Activated CD4-positive, alpha-beta T cell treated with anti-CD3 and anti-CD28 coated beads for 36 hours (primary cell): ENCODE results near the gene IL10RA. TPM values are rescaled to one million over a fixed set of nuclear protein-coding genes. Genes with fewer than 3 reads are reported as not detected.
"Not testable (repeated sequence)": the region's sequence is repeated elsewhere in the genome, so short reads cannot be mapped to it uniquely, and the experiment has no call there.

ENCODE experiments used
- ATAC-seq: fragments of 200-7000 bp; cut with Tn5 transposase; one replicate; pipeline ENCODE4 v1.10.0; 2021; ENCODE audit warnings: mild to moderate bottlenecking, moderate library complexity
- CTCF ChIA-PET: fragments of 350-600 bp; sonication (Branson Sonifier 250); formaldehyde crosslinking; loops from one replicate; lab custom pipeline; 2021; ENCODE audit warnings: antibody characterized with exemption; lab: Charles Lee
- POLR2A ChIA-PET: fragments of 350-600 bp; sonication (Branson Sonifier 250); formaldehyde crosslinking; loops from one replicate; lab custom pipeline; 2021; ENCODE audit warnings: antibody characterized with exemption, inconsistent platforms; lab: Charles Lee
- DNase-seq: peaks from one replicate; pipeline ENCODE4 v3.0.0-alpha.2; 2020
- H3K27ac Mint-ChIP-seq: one replicate; pipeline ENCODE4 v1.8.0; 2021; ENCODE audit warnings: mixed read lengths
- H3K27me3 Mint-ChIP-seq: one replicate; pipeline ENCODE4 v1.8.0; 2021; ENCODE audit warnings: mixed read lengths
- H3K36me3 Mint-ChIP-seq: one replicate; pipeline ENCODE4 v1.8.0; 2021; ENCODE audit warnings: low read depth, mixed read lengths
- H3K4me1 Mint-ChIP-seq: one replicate; pipeline ENCODE4 v1.8.0; 2021; ENCODE audit warnings: mixed read lengths
- H3K4me3 Mint-ChIP-seq: one replicate; pipeline ENCODE4 v1.8.0; 2021; ENCODE audit warnings: mild to moderate bottlenecking, moderate library complexity, mixed read lengths
- H3K9me3 Mint-ChIP-seq: one replicate; pipeline ENCODE4 v1.8.0; 2021; ENCODE audit warnings: low read depth, mixed read lengths
- intact Hi-C, 2 experiments: fragments of 100-400 bp; cut with DNase I in 1 of 2; cut with micrococcal nuclease in 1 of 2; formaldehyde crosslinking; loops; one replicate each; pipeline versions ENCODE4 v1.14.2 to v1.15.1; 2022 to 2024; cut with DNase I, micrococcal nuclease
- total RNA-seq, 2 experiments: library from RNA; stranded (reverse); gene quantifications; one replicate each; pipeline ENCODE4 v1.2.3, GENCODE V29; 2021

IL10RA gene
- total RNA-seq, 2 experiments from 2014 or later: 57.1 to 79.4 TPM

DNA sequence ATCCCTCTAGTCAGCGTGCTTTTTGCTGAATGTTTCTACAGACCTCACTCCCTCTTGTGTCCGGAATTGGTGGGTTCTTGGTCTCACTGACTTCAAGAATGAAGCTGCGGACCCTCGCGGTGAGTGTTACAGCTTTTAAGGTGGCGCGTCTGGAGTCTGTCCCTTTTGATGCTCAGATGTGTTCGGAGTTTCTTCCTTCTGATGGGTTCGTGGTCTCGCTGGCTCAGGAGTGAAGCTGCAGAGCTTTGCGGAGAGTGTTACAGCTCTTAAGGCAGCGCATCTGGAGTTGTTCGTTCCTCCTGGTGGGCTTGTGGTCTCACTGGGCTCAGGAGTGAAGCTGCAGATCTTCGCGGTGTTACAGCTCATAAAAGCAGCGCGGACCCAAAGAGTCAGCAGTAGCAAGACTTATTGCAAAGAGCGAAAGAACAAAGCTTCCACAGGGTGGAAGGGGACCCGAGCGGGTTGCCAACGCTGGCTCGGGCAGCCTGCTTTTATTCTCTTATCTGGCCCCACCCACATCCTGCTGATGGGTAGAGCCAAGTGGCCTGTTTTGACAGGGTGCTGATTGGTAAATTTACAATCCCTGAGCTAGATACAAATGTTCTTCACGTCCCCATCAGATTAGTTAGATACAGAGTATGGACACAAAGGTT lies 8.5 kb upstream of the IL10RA start:
- ATAC-seq, H3K9me3 Mint-ChIP-seq, intact Hi-C loops, H3K27me3 Mint-ChIP-seq, DNase-seq: not testable (repeated sequence)
- Mint-ChIP-seq H3K4me1 (peaks cover 77% of the 10 kb centered on the region), H3K36me3 (peaks cover 14% of the 10 kb centered on the region), H3K27ac (peak overlapping the region; percentile 74), H3K4me3 (peak overlapping the region; percentile 59)
- CTCF ChIA-PET: interaction anchor here (1.2 to 4.1 kb wide), 6 partner anchors 23 to 194 kb away, joined by 3 to 19 read pairs (median 10); no protein-coding TSS in a partner anchor
- POLR2A ChIA-PET: interaction anchor here (1.1 kb wide), 1 partner anchor 46 kb away, joined by 3 read pairs; no protein-coding TSS in a partner anchor

DNA sequence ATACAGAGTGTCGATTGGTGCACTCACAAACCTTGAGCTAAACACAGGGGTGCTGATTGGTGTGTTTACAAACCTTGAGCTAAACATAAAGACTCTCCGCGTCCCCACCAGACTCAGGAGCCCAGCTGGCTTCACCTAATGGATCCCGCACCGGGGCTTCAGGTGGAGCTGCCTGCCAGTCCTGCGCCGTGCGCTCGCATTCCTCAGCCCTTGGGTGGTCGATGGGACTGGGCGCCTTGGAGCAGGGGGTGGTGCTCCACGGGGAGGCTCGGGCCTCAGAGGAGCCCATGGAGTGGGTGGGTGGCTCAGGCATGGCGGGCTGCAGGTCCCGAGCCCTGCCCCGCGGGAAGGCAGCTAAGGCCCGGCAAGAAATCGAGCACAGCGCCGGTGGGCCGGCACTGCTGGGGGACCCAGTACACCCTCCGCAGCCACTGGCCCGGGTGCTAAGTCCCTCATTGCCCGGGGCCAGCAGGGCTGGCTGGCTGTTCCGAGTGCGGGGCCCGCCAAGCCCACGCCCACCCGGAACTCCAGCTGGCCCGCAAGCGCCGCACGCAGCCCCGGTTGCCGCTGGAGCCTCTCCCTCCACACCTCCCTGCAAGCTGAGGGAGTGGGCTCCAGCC lies 7.8 kb upstream of the IL10RA start:
- ATAC-seq: not testable (repeated sequence)
- CTCF ChIA-PET: interaction anchor here (0.6 to 4.1 kb wide), 7 partner anchors 24 to 462 kb away, joined by 3 to 19 read pairs (median 5); no protein-coding TSS in a partner anchor

GRCh38 chr11:117978991-117979390 lies 7.2 kb upstream of the IL10RA start:
- Mint-ChIP-seq H3K36me3 (peaks cover 17% of the 10 kb centered on the region), H3K4me1 (peaks cover 79% of the 10 kb centered on the region), H3K27ac (peak overlapping the region; percentile 90), H3K4me3 (no peak overlapping the region), H3K9me3 (no peaks in the 10 kb centered on the region), H3K27me3 (no peaks in the 10 kb centered on the region)
- intact Hi-C loops: no loop called here
- DNase-seq (no peak), ATAC-seq (no peak)
- POLR2A ChIA-PET: interaction anchor here (1.5 kb wide), 1 partner anchor 23 kb away, joined by 5 read pairs; no protein-coding TSS in a partner anchor
- CTCF ChIA-PET: interaction anchor here (0.6 to 4.1 kb wide), 6 partner anchors 10 to 462 kb away, joined by 3 to 19 read pairs (median 9); no protein-coding TSS in a partner anchor

More for the DNA sequence above, 7.8 kb upstream of the IL10RA start:
- H3K9me3 Mint-ChIP-seq, H3K27me3 Mint-ChIP-seq, DNase-seq, intact Hi-C loops, H3K27ac Mint-ChIP-seq: not testable (repeated sequence)
- Mint-ChIP-seq H3K4me1 (peaks cover 77% of the 10 kb centered on the region), H3K4me3 (peak overlapping the region; percentile 59), H3K36me3 (peaks cover 15% of the 10 kb centered on the region)
- POLR2A ChIA-PET: interaction anchor here (0.6 to 1.1 kb wide), 2 partner anchors 9 to 47 kb away, joined by 3 read pairs; no protein-coding TSS in a partner anchor

GRCh38 chr11:117979481-117980211 lies 6.5 kb upstream of the IL10RA start:
- H3K4me1 Mint-ChIP-seq: peaks cover 79% of the 10 kb centered on the region
- peak; percentile 69 for ATAC-seq
- no peaks in the 10 kb centered on the region for H3K9me3 Mint-ChIP-seq
- intact Hi-C loops: no loop called here
- ChIA-PET CTCF (interaction anchor here (0.8 to 4.1 kb wide), 8 partner anchors 9 to 162 kb away, joined by 3 to 19 read pairs (median 4); no protein-coding TSS in a partner anchor), POLR2A (interaction anchor here (0.7 to 1.5 kb wide), 4 partner anchors 9 to 71 kb away, joined by 3 to 5 read pairs (median 4); no protein-coding TSS in a partner anchor)
- peaks cover 22% of the 10 kb centered on the region for H3K36me3 Mint-ChIP-seq
- no peak overlapping the region for H3K4me3 Mint-ChIP-seq
- DNase-seq: peak; percentile 55
- peak overlapping the region; percentile 90 for H3K27ac Mint-ChIP-seq
- H3K27me3 Mint-ChIP-seq: no peaks in the 10 kb centered on the region

- POLR2A ChIA-PET: interaction anchor here (0.6 to 1.5 kb wide), 5 partner anchors 8 to 858 kb away, joined by 3 to 5 read pairs (median 3); no protein-coding TSS in a partner anchor
- ATAC-seq: peak; percentile 55
- peaks cover 28% of the 10 kb centered on the region for H3K36me3 Mint-ChIP-seq
- H3K4me1 Mint-ChIP-seq: peaks cover 80% of the 10 kb centered on the region
- intact Hi-C loops: no loop called here
- peak overlapping the region; percentile 90 for H3K27ac Mint-ChIP-seq
- CTCF ChIA-PET: interaction anchor here (0.6 to 4.1 kb wide), 8 partner anchors 9 to 132 kb away, joined by 3 to 19 read pairs (median 3); no protein-coding TSS in a partner anchor
- no peaks in the 10 kb centered on the region for H3K9me3 Mint-ChIP-seq
- DNase-seq: no peak
- no peaks in the 10 kb centered on the region for H3K27me3 Mint-ChIP-seq
- H3K4me3 Mint-ChIP-seq: no peak overlapping the region
Observed at GRCh38 chr11:117980280-117980679, 5.9 kb upstream of the IL10RA start.

DNA sequence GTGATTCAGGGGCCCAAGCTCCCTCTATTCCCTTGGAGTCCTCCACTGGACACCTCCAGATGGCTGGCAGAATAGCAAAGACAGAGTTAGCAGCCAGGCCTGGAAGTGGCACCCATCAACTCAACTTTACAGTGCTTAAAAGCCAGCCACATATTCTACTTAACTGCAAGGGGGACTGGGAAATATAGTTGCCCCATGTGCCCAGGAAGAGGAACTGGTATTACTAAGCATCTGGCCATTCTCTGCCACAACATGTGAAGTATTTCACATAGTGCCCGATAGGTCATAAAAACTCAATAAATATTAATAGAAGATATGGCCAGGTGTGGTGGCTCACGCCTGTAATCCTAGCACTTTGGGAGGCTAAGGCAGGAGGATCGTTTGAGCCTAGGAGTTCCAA lies 5.5 kb upstream of the IL10RA start:
- no peaks in the 10 kb centered on the region for H3K27me3 Mint-ChIP-seq
- H3K36me3 Mint-ChIP-seq: peaks cover 29% of the 10 kb centered on the region
- DNase-seq: no peak
- H3K27ac Mint-ChIP-seq: no peak overlapping the region
- peaks cover 77% of the 10 kb centered on the region for H3K4me1 Mint-ChIP-seq
- CTCF ChIA-PET: interaction anchor here (0.6 to 3.9 kb wide), 7 partner anchors 10 to 132 kb away, joined by 3 to 19 read pairs (median 3); no protein-coding TSS in a partner anchor
- POLR2A ChIA-PET: interaction anchor here (0.6 to 0.7 kb wide), 2 partner anchors 70 to 857 kb away, joined by 3 read pairs; no protein-coding TSS in a partner anchor
- H3K9me3 Mint-ChIP-seq: no peaks in the 10 kb centered on the region
- intact Hi-C loops: no loop called here
- no peak for ATAC-seq
- no peak overlapping the region for H3K4me3 Mint-ChIP-seq

GRCh38 chr11:117983163-117983475 lies 3.1 kb upstream of the IL10RA start:
- Mint-ChIP-seq H3K27ac (no peak overlapping the region), H3K4me3 (no peak overlapping the region), H3K4me1 (peaks cover 69% of the 10 kb centered on the region), H3K27me3 (no peaks in the 10 kb centered on the region), H3K36me3 (peaks cover 32% of the 10 kb centered on the region), H3K9me3 (no peaks in the 10 kb centered on the region)
- ChIA-PET POLR2A (interaction anchor here (0.5 to 4.4 kb wide), 3 partner anchors 8 to 713 kb away, joined by 4 to 17 read pairs (median 7); no protein-coding TSS in a partner anchor), CTCF (interaction anchor here (0.6 to 2.0 kb wide), 4 partner anchors 37 to 163 kb away, joined by 3 to 7 read pairs (median 4); no protein-coding TSS in a partner anchor)
- no peak for DNase-seq
- no peak for ATAC-seq
- intact Hi-C loops: no loop called here

DNA sequence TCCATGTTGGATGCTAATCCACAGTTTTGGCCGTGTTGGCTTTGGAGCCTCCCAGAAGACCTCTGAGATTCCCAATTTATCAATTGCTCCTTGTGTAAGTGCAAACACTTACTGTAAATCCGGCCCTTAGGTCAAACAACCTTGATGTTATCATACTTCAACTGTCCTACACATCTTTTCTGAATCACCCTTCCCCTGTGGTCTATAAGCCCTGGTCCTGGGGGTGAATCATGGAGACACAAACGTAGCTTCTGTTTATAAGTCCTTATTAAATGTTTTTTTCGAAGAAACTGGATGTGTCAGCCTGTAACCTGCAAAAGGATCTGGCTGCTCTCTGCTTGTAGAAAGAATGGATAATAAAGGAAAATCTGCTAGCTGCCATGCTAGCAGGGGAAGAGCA lies 1.7 kb upstream of the IL10RA start:
- CTCF ChIA-PET: interaction anchor here (0.9 to 6.0 kb wide), 5 partner anchors 10 to 176 kb away, joined by 4 to 43 read pairs (median 31); no protein-coding TSS in a partner anchor

DNA sequence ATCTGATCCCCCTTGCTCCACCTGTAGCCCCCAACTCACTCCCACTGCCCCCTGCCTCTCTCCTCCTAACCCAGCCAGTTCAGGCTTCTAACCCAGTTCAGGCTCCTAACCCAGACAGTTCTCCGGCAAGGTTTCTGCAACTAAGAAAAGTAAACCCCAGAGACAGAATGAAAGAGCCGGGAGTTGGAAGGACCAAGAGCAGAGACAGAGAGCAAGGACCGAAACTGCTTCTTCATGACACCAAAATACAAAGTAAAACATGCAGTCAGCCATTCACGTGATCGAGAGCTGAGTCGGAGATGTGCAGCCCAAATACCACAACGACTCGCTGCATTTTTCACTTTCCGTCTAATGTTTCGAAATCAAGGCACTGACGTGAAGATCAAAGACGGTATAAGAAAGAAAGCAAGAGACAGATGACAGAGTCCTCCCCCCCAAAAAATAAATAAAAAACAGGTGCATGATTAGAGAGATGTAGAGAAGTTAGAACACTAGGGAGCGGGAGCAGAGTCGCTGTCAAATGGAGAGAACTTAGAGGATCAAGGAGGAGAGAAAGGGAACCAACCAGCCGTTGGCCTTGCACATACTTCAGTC lies 884 bp downstream of the IL10RA start:
- H3K36me3 Mint-ChIP-seq: peaks cover 67% of the 10 kb centered on the region
- H3K27me3 Mint-ChIP-seq: no peaks in the 10 kb centered on the region
- ATAC-seq (peak; percentile 73), DNase-seq (peak; percentile 86)
- ChIA-PET CTCF (interaction anchor here (0.6 to 6.0 kb wide), 13 partner anchors 9 to 179 kb away, joined by 3 to 43 read pairs (median 5); no protein-coding TSS in a partner anchor), POLR2A (interaction anchor here (0.5 to 4.7 kb wide), 16 partner anchors 9 to 156 kb away, joined by 3 to 78 read pairs (median 5); no protein-coding TSS in a partner anchor)
- intact Hi-C loops: loop anchor here (1.0 to 5.0 kb wide), 11 partner anchors 11 to 756 kb away; partner anchors contain the start of gene KMT2A (in 1 of the 2)
- H3K4me3 Mint-ChIP-seq: peak overlapping the region; percentile 96
- no peaks in the 10 kb centered on the region for H3K9me3 Mint-ChIP-seq
- H3K27ac Mint-ChIP-seq: peak overlapping the region; percentile 86
- peaks cover 80% of the 10 kb centered on the region for H3K4me1 Mint-ChIP-seq

More for the DNA sequence above, 1.7 kb upstream of the IL10RA start:
- Mint-ChIP-seq H3K27me3 (no peaks in the 10 kb centered on the region), H3K9me3 (no peaks in the 10 kb centered on the region), H3K36me3 (peaks cover 45% of the 10 kb centered on the region), H3K4me3 (peak overlapping the region; percentile 96), H3K27ac (peak overlapping the region; percentile 71), H3K4me1 (peaks cover 74% of the 10 kb centered on the region)
- intact Hi-C loops: no loop called here
- POLR2A ChIA-PET: interaction anchor here (0.9 to 4.4 kb wide), 3 partner anchors 10 to 21 kb away, joined by 3 to 17 read pairs (median 4); no protein-coding TSS in a partner anchor
- ATAC-seq: no peak
- DNase-seq: no peak
